Vagina (tissue), 2 donors: ENCODE results near the gene PYHIN1.

Source experiments
- POLR2A ChIP-seq, 2 donors: fragments of 450-650 bp; IDR thresholded peaks; one replicate each; pipeline ENCODE4 v1.6.1; 2017; ENCODE audit warnings: antibody characterized with exemption in 2 of 2, mild to moderate bottlenecking in 2 of 2, moderate library complexity in 2 of 2
- POLR2AphosphoS5 ChIP-seq, 2 donors: sonication (generic); formaldehyde crosslinking; IDR thresholded peaks; one replicate each; pipeline ENCODE4 v1.9.0; 2017; ENCODE audit warnings: antibody characterized with exemption in 2 of 2, mild to moderate bottlenecking in 2 of 2, low read depth in 1 of 2; ENCODE audit not compliant: insufficient read depth in 1 of 2
- TF ChIP-seq, protein P1 (sequence below), 3 experiments: fragments of 450-650 bp in 2 of 3; fragments of 200-600 bp in 1 of 3; sonication (generic) in 1 of 3; IDR thresholded peaks; one replicate each; pipeline ENCODE4 v1.5.1; 2017 to 2019; ENCODE audit warnings: antibody characterized with exemption in 3 of 3, mild to moderate bottlenecking in 2 of 3, moderate library complexity in 2 of 3

DNA sequence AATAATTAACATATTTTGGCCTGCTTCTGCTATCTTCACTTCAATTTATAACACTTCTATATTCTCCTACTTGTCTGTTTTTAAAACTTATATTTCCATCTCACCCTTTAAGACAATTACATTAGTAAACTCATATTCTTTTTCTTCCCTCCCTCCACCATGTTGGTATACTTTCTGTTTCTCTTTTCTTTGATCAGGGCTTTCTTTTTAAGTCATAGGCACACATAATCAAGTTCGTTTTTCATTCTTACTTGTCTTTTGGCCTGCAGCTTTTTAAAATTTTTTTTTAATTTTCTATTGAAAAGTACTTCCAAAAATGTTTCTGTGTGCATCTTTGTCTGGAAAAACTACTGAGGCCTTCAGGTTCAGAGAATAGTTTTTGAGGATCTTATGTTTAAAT lies 2.3 kb downstream of the PYHIN1 start:
- TF ChIP-seq POLR2AphosphoS5 (IDR thresholded peaks at IDR 0.05; ENCODE audit: insufficient read depth in 1 of 2, low read depth in 1 of 2) (no peak), POLR2A (IDR thresholded peaks at IDR 0.05) (no peak)
- TF ChIP-seq, protein P1, sequence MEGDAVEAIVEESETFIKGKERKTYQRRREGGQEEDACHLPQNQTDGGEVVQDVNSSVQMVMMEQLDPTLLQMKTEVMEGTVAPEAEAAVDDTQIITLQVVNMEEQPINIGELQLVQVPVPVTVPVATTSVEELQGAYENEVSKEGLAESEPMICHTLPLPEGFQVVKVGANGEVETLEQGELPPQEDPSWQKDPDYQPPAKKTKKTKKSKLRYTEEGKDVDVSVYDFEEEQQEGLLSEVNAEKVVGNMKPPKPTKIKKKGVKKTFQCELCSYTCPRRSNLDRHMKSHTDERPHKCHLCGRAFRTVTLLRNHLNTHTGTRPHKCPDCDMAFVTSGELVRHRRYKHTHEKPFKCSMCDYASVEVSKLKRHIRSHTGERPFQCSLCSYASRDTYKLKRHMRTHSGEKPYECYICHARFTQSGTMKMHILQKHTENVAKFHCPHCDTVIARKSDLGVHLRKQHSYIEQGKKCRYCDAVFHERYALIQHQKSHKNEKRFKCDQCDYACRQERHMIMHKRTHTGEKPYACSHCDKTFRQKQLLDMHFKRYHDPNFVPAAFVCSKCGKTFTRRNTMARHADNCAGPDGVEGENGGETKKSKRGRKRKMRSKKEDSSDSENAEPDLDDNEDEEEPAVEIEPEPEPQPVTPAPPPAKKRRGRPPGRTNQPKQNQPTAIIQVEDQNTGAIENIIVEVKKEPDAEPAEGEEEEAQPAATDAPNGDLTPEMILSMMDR (IDR thresholded peaks at IDR 0.05) = no peak
